Skeletal muscle satellite cell (primary cell): ENCODE results near the gene OXGR1. TPM values are rescaled to one million over a fixed set of nuclear protein-coding genes. Genes with fewer than 3 reads are reported as not detected.

ENCODE experiments used
- H3K27me3 ChIP-seq: 2 replicates; pipeline ENCODE4 v1.7.0; 2013; ENCODE audit warnings: low read length; ENCODE audit not compliant: control insufficient read depth, insufficient read depth
- H3K36me3 ChIP-seq: 2 replicates; pipeline ENCODE4 v1.7.0; 2013; ENCODE audit warnings: mild to moderate bottlenecking, control low read depth, low read length; ENCODE audit not compliant: insufficient read depth
- H3K4me1 ChIP-seq: 2 replicates; pipeline ENCODE4 v1.7.0; 2013; ENCODE audit warnings: low read length; ENCODE audit not compliant: control insufficient read depth, insufficient read depth
- H3K4me2 ChIP-seq: 2 replicates; pipeline ENCODE4 v1.7.0; 2013; ENCODE audit warnings: mild to moderate bottlenecking, low read length
- H3K4me3 ChIP-seq: 2 replicates; pipeline ENCODE4 v1.7.0; 2013; ENCODE audit warnings: low read length
- H3K9ac ChIP-seq: 2 replicates; pipeline ENCODE4 v1.7.0; 2013; ENCODE audit warnings: mild to moderate bottlenecking, low read depth, low read length, moderate library complexity
- H3K9me3 ChIP-seq: replicated peaks from 2 replicates; pipeline ENCODE4 v1.7.0; 2013; ENCODE audit warnings: mild to moderate bottlenecking, control low read depth, low read length
- small RNA-seq: library from RNA; depleted of rRNA; stranded (forward); fragments of <200 nt; gene quantifications from one replicate; pipeline ENCODE3, GENCODE V24; 2012

The OXGR1 gene

DNA sequence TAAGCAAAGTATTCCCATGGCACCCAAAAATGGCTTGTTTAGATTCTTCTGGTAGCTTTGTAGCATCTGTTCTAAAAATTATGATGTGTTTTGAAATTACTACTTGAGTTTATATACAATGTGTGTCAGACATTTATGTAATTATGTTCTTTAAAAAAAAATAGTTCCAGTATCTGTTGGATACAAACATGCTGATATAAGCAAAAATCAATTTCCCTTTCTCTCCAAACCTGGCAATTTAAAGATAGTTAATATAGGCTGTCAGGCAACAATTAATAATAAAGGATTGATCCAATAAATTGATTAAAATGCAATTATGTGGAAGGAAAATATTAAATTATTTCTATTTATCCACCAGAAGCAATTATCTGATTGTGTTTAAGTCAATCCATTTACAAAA is 41.7 kb downstream of the OXGR1 start:
- no peaks in the 10 kb centered on the region for H3K4me1 ChIP-seq
- no peak overlapping the region for H3K4me2 ChIP-seq
- no peaks in the 10 kb centered on the region for H3K36me3 ChIP-seq
- H3K9me3 ChIP-seq, result no peaks in the 10 kb centered on the region
- H3K27me3 ChIP-seq, result no peaks in the 10 kb centered on the region
- H3K9ac ChIP-seq, result no peak overlapping the region
- no peak overlapping the region for H3K4me3 ChIP-seq

DNA sequence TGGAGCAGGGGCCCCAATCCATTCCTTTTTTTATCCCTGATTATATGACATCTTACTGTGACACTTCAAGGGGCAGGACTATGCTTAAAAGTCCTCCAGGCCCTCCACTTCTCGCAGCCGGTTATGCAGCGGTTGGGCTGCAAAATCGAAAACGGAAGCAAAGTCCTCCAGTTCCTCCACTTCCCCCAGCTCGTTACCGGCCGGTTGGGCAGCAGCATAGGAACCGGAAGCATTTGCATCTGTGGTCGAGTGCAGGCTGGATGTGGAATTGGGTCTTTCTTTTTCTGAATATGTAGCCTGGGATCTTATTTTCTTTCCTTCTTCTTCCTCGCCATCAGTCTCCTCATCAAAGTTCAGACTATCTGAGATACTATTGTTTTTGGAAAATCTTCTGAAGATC is 46.1 kb downstream of the OXGR1 start:
- H3K36me3 ChIP-seq, result no peaks in the 10 kb centered on the region
- H3K9ac ChIP-seq, result no peak overlapping the region
- no peaks in the 10 kb centered on the region for H3K4me1 ChIP-seq
- no peak overlapping the region for H3K4me2 ChIP-seq
- no peaks in the 10 kb centered on the region for H3K27me3 ChIP-seq
- no peak overlapping the region for H3K4me3 ChIP-seq
- H3K9me3 ChIP-seq, result no peaks in the 10 kb centered on the region

- Histone ChIP-seq H3K36me3 (no peaks in the 10 kb centered on the region), H3K4me1 (no peaks in the 10 kb centered on the region), H3K4me3 (no peak overlapping the region), H3K9ac (no peak overlapping the region), H3K27me3 (no peaks in the 10 kb centered on the region), H3K4me2 (no peak overlapping the region), H3K9me3 (no peaks in the 10 kb centered on the region)
These were observed 46.8 kb downstream of the OXGR1 start for GRCh38 chr13:96947343-96947910.

DNA sequence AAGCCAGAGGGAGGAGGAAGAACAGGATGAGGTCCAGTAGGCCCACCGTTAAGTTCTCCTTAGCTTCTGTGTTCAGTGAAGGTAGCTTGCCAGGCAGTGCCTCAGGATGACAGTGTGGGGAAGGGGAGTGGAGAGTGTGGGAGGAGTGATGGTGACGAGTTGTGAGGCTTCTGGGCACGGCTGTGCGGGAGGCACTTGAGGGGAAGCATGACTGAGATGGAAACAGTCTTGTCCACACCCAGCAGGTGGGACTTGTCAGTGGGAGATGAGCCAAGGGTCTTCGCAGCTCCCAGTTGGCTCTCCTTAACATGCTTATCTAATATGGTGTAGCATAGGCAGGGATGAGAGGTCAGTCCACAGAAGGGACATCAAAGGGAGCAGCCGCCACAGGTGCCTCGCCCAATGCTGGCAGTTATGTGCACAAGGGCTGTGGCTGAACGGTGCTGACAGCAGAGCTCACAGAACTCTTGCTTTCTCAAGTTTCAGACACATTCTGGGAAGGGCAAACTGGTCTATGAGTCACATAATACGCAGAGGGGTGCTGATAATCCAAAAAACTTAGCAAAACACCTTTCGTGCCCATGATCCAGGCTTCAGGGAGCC is 47.5 kb downstream of the OXGR1 start:
- Histone ChIP-seq H3K4me2 (no peak overlapping the region), H3K4me1 (no peaks in the 10 kb centered on the region)

GRCh38 chr13:96940961-96941360 is 53.3 kb downstream of the OXGR1 start:
- Histone ChIP-seq H3K27me3 (no peaks in the 10 kb centered on the region), H3K9me3 (no peaks in the 10 kb centered on the region), H3K4me1 (no peaks in the 10 kb centered on the region), H3K4me3 (no peak overlapping the region), H3K4me2 (no peak overlapping the region), H3K36me3 (no peaks in the 10 kb centered on the region), H3K9ac (no peak overlapping the region)

More for the DNA sequence above, 47.5 kb downstream of the OXGR1 start:
- no peak overlapping the region for H3K9ac ChIP-seq
- no peaks in the 10 kb centered on the region for H3K9me3 ChIP-seq
- H3K36me3 ChIP-seq, result no peaks in the 10 kb centered on the region
- no peak overlapping the region for H3K4me3 ChIP-seq
- H3K27me3 ChIP-seq, result no peaks in the 10 kb centered on the region

DNA sequence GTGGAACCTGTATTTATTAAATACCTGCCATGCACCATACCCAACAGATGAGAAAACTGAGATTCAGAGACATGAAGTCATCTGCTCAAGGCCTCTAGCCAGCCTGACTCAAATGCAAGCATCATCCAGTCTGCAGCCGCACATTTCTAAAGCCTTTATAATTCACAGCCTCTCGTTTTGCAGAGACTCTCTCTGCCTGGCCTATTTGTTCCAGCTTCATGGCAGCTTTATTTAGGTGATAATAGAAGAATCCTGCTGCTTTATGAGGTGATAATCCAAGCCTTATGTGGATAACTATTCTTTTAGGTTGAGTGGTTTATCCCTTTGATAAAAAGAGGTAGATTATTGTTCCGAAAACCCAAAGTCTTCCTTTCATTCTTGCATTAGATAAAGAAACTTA is 58.4 kb downstream of the OXGR1 start:
- Histone ChIP-seq H3K4me3 (no peak overlapping the region), H3K4me2 (no peak overlapping the region), H3K9ac (no peak overlapping the region), H3K9me3 (no peaks in the 10 kb centered on the region), H3K4me1 (no peaks in the 10 kb centered on the region), H3K36me3 (no peaks in the 10 kb centered on the region), H3K27me3 (no peaks in the 10 kb centered on the region)

Small RNA genes within 50 kb of the gene (small RNA-seq; reads per million reads assigned to genes)
- gene RN7SKP7, result not detected
